NAMALWA (cell line): ENCODE data around the gene ULK3.

Source experiments
- DNase-seq: peaks from one replicate; pipeline ENCODE4 v3.0.0-alpha.2; 2015; ENCODE audit warnings: low spot score

ULK3 gene

DNA sequence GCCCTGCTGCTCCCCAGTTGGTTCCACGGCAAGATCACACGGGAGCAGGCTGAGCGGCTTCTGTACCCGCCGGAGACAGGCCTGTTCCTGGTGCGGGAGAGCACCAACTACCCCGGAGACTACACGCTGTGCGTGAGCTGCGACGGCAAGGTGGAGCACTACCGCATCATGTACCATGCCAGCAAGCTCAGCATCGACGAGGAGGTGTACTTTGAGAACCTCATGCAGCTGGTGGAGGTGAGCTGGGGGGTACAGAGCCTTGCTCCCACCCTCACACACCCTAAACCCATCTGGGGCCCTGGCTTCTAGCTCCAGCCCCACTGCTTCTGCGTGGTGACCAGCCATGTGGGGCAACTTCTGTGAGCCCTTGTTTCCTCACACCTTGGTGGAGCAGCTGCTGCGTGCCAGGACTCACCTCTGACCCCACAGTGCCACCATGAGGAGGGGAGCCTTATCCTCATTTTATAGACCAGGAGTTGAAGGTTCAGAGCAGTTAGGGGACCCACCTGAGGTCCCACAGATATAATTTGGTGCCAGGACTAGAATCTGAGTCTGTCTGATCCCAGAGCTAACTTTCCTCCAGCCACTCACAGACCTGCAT is 43.6 kb downstream of the ULK3 start:
- DNase-seq: peak; percentile 66

DNA sequence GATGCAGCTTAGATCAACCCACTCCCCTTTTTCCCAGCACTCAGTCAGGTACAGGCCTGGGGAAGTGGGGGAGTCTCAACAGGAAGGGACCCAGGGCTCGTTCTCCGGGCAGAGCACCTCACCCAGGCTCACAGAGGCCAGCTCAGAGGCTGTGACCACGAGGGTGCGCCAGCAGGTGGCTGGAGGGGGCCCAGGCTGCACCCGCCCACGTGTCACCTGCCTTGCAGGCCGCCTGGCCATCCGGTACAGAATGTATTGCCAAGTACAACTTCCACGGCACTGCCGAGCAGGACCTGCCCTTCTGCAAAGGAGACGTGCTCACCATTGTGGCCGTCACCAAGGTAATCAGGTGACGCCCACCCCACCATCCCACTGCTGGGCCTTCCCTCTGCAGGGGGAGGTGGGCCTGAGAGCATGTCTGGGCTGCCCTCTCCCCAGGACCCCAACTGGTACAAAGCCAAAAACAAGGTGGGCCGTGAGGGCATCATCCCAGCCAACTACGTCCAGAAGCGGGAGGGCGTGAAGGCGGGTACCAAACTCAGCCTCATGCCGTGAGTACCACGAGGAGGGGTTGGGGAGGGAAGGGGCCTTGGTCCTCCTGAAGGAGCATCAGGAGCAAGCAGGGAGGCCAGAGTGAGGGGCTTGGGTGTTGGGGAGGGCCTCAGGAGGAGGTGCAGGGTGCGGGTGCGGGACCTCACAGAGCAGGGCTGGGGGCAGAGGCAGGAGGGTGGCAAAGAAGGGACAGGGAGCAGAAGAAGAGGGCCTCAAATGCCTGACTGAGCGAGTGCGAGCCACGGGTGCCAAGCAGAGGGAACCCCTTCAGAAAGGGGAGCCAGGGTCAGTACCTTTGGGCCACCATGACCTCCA is 44.3 kb downstream of the ULK3 start:
- peak; percentile 53 for DNase-seq

DNA sequence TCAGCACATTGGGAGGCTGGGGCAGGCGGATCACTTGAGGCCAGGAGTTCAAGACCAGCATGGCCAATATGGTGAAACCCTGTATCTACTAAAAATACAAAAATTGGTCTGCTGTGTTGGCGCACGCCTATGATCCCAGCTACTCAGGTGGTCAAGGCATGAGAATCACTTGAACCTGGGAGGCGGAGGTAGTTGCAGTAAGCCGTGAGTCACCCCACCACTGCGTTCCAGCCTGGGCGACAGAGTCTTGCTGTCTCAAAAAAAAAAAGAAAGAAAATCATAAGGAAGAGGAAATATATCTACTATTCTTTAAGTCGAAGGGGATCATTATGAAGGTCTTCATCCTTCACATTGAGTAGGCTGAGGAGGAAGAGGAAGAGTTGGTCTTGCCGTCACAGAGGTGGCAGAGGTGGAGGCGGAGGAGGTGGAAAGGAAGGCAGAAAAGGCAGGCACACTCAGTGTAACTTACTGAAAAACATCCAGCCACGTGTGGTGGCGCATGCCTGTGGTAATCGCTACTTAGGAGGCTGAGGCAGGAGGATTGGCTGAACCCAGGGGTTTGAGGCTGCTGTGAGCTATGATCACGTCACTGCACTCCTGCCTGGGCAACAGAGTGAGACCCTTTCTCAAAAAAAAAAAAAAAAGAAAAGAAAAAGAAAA is 46.9 kb downstream of the ULK3 start:
- no peak for DNase-seq

DNA sequence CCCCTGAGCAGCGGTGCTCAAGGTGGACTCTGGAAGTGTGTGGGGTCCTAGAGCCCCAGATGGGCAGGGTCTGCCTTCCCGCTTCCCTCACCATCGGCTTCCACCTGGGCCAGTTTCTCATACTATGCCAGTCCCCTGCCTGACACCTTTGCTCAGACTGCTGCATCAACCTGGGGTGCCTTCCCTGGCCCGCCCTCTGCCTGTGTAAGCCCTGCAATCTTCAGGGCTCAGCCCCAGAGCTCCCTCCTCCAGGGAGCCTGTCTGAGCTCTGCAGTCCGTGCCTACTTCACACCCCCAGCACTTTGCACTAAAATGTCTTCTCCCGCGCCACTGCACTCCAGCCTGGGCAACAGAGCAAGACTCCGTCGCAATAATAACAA is 48.0 kb downstream of the ULK3 start:
- no peak for DNase-seq

DNA sequence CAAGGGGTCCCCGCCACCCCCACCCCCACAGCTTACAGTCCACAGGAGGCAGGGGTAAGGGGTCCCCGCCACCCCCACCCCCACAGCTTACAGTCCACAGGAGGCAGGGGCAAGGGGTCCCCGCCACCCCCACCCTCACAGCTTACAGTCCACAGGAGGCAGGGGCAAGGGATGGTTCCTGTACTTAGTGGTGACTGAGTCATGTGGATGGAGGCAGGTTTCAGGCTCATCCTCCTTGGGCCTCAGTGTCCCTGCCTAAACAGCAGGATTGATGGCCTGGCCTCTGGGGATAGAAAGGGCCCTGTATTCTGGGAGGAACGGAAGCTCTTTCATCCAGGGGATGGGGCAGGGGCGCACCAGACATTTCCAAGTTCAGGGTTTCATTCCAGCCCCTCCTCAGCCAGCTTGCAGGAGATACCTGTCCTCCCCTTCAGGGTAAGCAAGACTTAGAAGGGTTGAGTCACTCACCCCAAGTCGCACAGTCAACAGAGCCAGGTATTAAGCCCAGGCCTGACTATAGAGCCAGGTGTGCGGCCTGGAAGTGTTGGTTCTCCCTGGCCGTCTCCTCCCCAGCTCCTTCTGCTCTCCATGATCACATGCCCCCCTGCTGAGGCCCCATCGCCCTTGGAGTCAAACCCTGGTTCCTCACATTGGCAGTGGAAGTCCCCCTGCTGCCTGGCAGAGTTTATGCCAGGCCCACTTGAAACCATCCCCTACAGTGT is 48.5 kb downstream of the ULK3 start:
- no peak for DNase-seq

DNA sequence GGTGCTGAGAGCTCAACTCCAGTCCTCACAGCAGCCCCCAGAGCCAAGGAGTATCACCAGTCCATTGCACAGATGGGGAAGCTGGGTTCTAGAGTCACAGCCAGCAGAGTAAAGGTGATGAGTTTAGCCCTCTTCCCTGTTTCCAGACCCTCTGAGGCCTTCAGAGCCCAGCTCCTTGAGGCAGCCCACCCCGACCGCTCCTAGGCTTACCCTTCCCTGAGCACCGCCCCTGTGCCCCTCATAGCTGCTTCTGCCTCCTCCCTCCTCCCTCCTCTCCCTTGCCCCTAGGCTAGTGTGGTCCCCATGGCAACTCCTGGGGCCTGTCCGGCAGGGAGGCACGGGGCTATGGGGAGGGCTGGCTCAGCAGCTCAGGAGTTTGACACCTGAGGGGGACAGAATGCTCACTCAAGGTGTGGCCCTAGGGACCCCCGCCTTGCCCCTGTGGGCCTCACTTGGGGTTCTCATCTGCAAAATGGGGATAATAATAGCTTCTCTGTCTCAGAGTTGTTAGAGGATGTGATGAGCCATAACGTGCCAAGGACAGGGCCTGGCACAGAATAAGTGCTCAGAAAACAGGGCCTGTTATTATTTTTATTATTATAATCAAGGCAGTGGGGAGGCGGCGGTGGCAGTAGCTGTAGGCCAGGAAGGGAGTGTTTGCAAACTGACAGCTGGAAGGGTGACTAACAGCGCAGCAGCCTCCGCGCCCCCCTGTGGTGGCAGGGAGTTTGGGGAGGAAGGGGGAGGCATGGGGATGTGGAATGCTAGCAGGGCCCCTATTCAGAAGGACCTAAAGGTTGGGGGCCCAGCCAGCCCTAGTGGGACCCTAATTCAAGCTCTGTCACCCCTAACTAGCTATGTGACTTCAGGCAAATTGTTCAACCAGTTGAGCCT is 49.6 kb downstream of the ULK3 start:
- peak; percentile 71 for DNase-seq

DNA sequence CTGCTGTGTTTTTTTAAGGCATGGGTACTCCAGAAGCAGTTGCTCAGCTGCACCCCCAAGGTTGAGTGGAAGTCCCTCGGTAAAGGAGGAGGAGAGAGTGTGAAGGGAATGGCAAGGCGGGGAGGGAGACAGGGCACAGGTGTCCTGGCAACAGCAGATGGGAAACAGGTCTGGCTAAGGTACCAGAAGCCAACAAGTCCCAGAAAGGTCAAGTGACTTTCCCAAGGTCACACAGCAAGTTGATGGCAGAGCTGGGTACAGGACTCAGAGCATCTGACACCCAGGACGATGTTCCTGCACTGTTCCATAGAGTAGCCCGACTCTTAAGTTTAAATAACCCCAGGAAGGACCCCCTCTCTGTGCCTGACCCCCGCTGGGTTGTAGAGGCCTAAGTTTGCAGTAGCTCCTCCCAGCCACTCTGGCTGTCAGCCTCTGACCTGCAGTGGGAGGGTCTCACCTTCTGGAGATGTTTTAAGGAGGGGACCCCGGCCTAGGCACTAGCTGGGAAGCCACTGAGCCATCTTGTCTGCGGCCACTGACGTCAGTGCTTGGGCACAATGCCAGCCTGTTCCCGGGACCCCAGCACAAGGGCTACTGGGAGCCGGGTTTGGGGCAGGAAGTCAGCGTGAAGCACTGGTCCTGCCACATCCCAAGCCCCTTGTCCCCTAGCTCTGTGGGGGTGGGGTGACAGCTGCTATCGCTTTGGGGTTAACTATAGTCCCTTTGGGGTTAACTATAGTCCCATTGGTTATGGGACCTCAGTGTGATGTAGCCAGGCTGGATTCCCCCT is 50.5 kb downstream of the ULK3 start:
- no peak for DNase-seq

DNA sequence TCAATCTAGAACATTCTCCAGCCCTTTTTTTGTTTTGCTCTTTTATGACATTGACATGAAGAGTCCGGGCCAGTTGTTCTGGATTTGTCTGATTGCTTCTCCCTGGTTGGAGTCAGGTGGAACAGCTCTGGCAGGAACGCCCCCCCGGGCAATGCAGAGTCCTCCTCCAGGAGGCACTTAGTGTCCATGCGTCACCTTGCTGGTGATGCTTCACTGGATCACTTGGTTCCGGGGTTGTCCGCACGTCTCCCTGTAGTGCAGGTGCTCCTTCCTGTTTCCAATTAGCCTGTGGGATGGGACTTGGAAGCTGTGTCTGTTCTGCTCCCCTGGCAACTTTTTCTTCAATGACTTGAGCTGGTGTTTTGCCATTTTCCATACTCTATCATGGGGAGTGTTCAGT is 51.3 kb downstream of the ULK3 start:
- no peak for DNase-seq

DNA sequence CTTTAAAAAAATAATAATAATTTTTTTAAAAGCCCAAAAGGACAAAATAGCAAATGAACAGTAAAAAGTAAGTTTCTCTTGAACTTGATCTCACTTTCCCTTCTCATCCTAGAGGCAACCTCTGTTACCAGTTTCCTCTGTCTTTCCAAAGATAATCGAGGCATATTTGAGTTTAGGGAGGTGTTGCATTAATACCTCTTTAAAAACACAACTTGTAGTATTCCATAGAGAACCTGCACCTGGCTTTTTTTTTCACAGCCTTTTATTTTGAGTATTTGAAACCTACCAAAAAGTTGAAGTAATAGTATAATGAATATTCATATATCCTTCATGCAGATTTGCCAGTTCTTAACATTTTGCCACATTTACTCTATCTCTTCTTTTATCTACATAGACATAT is 51.9 kb downstream of the ULK3 start:
- no peak for DNase-seq

DNA sequence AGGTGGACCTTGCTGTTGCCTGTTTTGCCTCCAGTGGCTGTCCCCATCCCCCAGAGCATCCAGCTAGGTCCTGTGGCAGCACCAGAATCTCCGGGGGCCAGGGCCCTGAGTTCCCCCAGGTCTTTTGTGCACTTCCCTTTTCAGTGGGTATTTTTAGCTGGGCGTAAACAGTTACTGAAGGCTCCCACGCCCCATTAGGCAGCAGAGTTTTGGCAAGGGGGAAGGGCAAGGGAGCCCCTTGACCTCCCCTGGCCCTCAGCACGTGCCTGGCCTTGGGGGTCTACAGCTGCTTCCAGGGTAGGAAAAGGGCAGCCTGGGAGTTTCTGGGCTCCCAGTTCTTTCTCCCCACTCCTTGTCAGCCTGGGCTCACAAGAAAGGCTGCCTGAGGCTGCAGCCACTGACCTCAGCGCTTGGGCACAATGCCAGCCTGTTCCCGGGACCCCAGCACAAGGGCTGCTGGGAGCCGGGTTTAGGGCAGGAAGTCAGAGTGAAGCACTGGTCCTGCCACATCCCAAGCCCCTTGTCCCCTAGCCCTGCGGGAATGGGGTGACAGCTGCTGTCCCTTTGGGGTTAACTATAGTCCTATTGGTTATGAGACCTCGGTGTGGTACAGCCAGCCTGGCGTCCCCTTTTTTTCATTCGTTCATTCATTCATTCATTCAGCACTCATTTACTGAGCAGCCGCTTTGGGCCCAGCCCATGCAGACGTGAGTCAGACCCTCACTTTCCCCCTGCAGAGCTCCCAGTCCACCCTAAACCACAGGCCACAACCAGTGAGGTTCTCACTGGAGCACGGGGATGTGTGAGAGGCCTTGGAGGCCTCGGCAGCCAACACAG is 52.7 kb downstream of the ULK3 start:
- peak; percentile 88 for DNase-seq

DNA sequence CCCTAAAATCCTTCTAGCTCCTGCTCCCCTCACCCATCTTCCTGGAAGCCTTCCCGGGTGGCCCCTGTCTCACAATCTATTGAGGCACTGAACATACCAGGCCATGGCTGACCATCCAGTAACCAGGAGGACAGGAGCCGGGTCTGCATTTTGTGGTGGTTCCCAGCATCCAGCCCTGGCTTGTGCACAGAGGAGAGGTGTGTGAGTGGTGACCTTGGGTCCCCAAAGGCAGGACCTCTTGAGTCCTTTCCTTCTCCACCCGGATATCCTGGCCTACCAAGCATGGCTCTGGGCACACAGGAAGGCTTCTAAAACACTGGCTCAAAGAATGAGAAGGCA is 53.2 kb downstream of the ULK3 start:
- no peak for DNase-seq

DNA sequence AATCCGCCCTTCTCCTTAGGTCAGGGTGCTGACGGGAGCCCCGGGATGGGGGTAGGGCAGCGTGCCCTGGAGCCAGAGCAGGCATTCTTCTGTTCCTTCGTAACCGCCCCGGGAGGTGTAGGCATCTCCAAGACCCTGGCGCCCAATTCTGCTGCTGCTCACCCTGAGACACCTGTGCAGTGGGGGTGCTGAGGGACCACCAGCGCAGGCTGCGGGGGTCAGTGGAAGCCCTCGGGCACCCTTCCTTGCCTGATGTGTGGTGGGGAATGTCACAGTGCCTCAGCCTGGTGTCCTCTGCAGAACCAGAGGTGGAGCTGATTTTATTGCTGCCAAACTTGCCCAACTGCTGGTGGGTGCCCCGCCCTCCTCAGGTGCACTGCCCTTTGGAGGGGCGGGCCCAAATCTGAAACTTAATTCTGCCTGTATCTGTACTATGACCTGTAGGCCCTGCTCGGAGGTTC is 53.8 kb downstream of the ULK3 start:
- peak; percentile 89 for DNase-seq

DNA sequence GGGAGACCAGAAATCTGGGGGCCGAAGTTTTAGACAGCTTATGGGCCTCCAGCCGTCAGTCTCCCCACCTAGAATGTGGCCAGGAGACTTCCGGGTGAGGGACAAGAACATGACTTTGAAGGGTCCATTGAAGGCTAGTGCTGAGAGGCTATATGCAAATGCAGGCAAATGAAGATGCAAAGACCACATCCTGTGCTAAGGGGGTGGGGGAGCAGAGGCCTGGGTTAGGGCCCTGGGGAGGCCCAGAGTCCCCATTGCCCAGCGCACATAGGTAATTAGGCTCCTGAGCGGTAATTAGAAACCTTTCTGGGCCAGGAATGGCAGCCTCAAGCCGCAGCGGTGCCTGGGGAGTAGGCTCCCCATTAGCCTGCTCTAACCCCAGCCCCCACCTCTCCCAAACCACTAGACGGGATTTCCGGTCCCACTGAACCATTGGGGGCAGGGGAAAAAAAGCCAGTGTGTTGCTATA is 54.2 kb downstream of the ULK3 start:
- peak; percentile 93 for DNase-seq

DNA sequence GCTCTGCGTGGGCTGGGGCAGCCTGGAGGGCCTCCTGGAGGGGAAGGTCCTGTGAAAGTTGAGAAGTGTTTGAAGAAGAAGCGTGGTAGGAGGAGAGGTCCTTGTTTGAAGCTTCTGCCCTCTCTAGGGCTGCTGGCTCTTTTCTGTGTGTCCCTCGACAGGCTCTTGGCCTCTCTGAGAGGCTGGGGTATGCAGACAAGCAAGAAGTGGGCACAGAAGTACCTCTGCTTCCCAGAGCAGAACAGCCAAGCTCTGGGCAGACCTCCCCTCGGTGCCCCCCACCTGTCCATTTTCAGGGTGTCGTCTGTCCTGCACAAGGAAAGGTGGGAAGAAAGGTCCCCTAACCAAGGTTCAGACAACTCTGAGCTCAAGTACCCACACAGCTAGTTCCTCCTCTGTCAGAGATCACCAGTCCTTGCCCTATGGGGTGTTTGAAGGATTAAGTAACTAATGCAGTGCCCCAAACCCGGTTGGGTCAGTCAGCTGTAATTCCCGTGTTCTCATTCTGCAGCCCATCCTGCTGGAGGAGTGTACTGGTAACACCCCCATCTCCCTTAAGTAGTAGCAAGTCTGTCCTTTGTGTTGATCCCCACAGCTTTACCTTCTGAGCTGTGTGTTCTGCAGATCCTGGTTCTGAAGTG is 54.8 kb downstream of the ULK3 start:
- DNase-seq: no peak

DNA sequence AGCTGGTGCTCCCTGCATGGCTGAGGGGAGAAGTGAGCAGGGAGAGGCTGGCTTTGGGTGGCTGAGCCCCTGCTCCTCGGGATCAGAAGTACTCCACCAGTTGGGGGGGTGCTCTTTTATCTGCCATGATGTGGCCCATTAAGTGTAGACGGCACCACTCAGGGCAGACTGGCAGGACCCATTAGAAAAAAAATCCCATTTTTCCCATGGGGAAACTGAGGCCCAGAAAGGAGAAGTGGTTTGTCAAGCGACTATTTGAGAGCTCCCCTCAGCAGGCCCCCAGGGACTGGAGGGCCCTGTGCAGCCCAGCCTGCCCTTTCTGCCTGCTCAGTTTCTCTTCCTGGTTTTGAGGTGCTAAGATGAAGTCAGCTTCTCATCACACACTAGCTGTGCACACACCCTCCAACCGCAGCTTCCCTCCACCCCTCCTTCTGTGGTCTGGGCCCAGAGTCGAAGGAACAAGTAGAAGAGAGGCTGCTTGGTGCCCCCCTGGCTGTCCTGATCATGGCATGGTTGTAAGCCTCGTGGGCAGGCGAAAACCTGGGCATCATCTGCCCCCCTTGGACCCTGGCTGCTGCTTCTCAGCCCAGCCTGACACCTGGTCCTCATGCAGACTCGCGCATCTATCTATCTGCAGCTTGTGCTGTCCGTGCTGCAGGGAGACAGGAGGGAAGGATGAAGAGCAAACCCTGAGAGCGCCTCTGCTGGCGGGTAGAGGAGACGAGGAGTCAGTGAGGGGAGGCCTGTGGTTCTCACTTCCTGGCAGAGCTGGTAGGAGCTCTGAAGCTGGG is 55.5 kb downstream of the ULK3 start:
- DNase-seq: peak; percentile 98

DNA sequence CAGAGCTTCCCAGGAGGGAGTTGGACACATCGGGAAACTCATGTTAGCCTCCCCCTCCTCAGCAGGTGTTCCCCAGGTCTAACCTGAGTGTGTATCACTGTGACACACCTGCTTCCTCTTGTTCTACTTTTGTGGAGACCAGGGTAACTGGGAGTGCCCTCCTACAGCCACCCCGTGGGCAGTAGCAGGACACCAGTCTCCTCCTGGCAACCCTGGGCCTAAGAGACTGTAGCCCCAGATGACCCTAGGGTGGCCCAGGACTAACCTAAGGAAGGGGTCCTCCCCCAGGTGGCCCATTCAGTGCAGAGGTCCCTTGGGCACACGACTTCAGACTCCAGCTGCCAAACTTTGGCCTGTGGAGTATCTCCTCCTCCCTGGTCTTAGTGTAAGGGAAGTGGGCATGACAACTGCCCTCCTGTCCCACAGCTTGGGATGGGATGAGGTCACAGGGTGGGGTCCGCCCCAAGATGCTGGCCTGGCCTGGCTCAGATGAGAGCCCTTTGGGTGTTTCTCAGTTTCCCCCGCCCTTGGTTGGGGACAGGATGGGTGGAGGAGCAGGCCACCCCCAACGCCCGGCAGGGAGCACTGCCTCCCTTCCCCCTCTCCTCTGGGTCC is 56.3 kb downstream of the ULK3 start:
- peak; percentile 53 for DNase-seq
